H1 (cell line): ENCODE data around the gene MAGI2.

ENCODE experiments used
- NRF1 ChIP-seq: IDR thresholded peaks from 2 replicates; pipeline ENCODE4 v1.6.1; 2011; ENCODE audit warnings: mild to moderate bottlenecking, low read depth, low read length, improper control_type of control experiment
- RFX5 ChIP-seq: IDR thresholded peaks from 2 replicates; pipeline ENCODE4 v1.6.1; 2011; ENCODE audit warnings: low read depth, low read length, improper control_type of control experiment, borderline replicate concordance
- TF ChIP-seq, protein P1 (sequence below), 3 experiments: IDR thresholded peaks; 1 replicate in 2 of 3; 2 replicates in 1 of 3; pipeline versions ENCODE4 v1.5.1 to v1.6.1; 2011; ENCODE audit warnings: low read length in 3 of 3, mild to moderate bottlenecking in 3 of 3, inconsistent platforms in 2 of 3, low read depth in 1 of 3, moderate library complexity in 1 of 3; ENCODE audit not compliant: insufficient read depth in 1 of 3; ENCODE audit errors: control extremely low read depth in 1 of 3

DNA sequence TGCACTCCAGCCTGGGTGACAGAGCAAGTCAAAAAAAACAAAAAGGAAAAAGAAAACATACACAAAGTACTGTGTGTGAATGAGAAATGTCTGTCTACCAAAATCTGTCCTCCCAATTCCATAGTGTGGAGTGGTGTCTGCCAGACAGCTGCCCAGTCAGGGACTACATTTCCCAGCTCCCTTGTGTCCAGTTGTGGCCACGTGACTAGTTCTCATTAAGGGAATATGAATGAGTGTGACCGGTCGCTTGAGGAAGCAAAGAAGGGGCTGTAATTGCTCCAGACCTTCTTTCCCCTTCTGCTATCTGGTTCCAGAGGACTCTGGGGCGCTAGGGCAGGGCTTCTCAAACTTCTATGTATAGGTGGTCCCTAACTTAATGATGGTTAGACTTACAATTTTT, 1450.8 kb downstream of the MAGI2 start:
- TF ChIP-seq NRF1 (no peak), RFX5 (no peak)
- TF ChIP-seq, protein P1, sequence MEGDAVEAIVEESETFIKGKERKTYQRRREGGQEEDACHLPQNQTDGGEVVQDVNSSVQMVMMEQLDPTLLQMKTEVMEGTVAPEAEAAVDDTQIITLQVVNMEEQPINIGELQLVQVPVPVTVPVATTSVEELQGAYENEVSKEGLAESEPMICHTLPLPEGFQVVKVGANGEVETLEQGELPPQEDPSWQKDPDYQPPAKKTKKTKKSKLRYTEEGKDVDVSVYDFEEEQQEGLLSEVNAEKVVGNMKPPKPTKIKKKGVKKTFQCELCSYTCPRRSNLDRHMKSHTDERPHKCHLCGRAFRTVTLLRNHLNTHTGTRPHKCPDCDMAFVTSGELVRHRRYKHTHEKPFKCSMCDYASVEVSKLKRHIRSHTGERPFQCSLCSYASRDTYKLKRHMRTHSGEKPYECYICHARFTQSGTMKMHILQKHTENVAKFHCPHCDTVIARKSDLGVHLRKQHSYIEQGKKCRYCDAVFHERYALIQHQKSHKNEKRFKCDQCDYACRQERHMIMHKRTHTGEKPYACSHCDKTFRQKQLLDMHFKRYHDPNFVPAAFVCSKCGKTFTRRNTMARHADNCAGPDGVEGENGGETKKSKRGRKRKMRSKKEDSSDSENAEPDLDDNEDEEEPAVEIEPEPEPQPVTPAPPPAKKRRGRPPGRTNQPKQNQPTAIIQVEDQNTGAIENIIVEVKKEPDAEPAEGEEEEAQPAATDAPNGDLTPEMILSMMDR (IDR thresholded peaks at IDR 0.05; ENCODE audit: control extremely low read depth in 1 of 3, insufficient read depth in 1 of 3, low read depth in 1 of 3, low read length in 3 of 3): no peak
